GM18868 (cell line): ENCODE measurements around the gene SYNE1.
"Not testable (repeated sequence)": the region's sequence is repeated elsewhere in the genome, so short reads cannot be mapped to it uniquely, and the experiment has no call there.

Experiments used
- ATAC-seq: cut with Tn5 transposase; IDR thresholded peaks from one replicate; pipeline ENCODE4 v1.9.1; 2021; ENCODE audit warnings: mild to moderate bottlenecking, moderate library complexity; ENCODE audit not compliant: unreplicated experiment

The SYNE1 gene

GRCh38 chr6:152428126-152428525 lies 209.0 kb downstream of the SYNE1 start:
- ATAC-seq = no peak

- ATAC-seq = no peak
Observed at GRCh38 chr6:152426276-152426675, 210.9 kb downstream of the SYNE1 start.

GRCh38 chr6:152423216-152424103 lies 213.7 kb downstream of the SYNE1 start:
- peak; percentile 67 for ATAC-seq

GRCh38 chr6:152421496-152421895 lies 215.7 kb downstream of the SYNE1 start:
- ATAC-seq = not testable (repeated sequence)

- ATAC-seq = no peak
Observed at GRCh38 chr6:152420696-152421095, 216.5 kb downstream of the SYNE1 start.

GRCh38 chr6:152418551-152418950 lies 218.6 kb downstream of the SYNE1 start:
- no peak for ATAC-seq

- no peak for ATAC-seq
Observed at GRCh38 chr6:152416652-152417051, 220.5 kb downstream of the SYNE1 start.

- ATAC-seq = no peak
Observed at GRCh38 chr6:152404936-152405595, 232.1 kb downstream of the SYNE1 start.

GRCh38 chr6:152404086-152404857 lies 232.9 kb downstream of the SYNE1 start:
- ATAC-seq = no peak

- ATAC-seq = no peak
Observed at GRCh38 chr6:152402791-152403190, 234.4 kb downstream of the SYNE1 start.

- no peak for ATAC-seq
Observed at GRCh38 chr6:152401978-152402377, 235.2 kb downstream of the SYNE1 start.

GRCh38 chr6:152399399-152399798 lies 237.8 kb downstream of the SYNE1 start:
- no peak for ATAC-seq

- no peak for ATAC-seq
Observed at GRCh38 chr6:152398993-152399392, 238.2 kb downstream of the SYNE1 start.

GRCh38 chr6:152398316-152398715 lies 238.8 kb downstream of the SYNE1 start:
- ATAC-seq = no peak

GRCh38 chr6:152394303-152394702 lies 242.9 kb downstream of the SYNE1 start:
- ATAC-seq = no peak

- no peak for ATAC-seq
Observed at GRCh38 chr6:152391179-152391880, 245.8 kb downstream of the SYNE1 start.

GRCh38 chr6:152387091-152387490 lies 250.1 kb downstream of the SYNE1 start:
- ATAC-seq = no peak

GRCh38 chr6:152386131-152386530 lies 251.0 kb downstream of the SYNE1 start:
- no peak for ATAC-seq

GRCh38 chr6:152380993-152381898 lies 255.9 kb downstream of the SYNE1 start:
- ATAC-seq = no peak

- no peak for ATAC-seq
Observed at GRCh38 chr6:152380351-152380767, 256.8 kb downstream of the SYNE1 start.
